Stomach smooth muscle (tissue), 2 donors: ENCODE data around the gene STPG3.
A peak's percentile ranks its signal among the peaks of the same experiment; 100 is the strongest.

Experiments
- H3K27ac ChIP-seq: one replicate; pipeline ENCODE4 v1.7.0; 2013; ENCODE audit warnings: mild to moderate bottlenecking, low read length, inconsistent platforms
- H3K27me3 ChIP-seq, 2 donors: one replicate each; pipeline ENCODE4 v1.7.0; 2013; ENCODE audit warnings: low read length in 2 of 2; ENCODE audit not compliant: insufficient read depth in 2 of 2, control insufficient read depth in 1 of 2
- H3K36me3 ChIP-seq, 2 donors: one replicate each; pipeline ENCODE4 v1.7.0; 2013; ENCODE audit warnings: low read length in 2 of 2; ENCODE audit not compliant: control insufficient read depth in 2 of 2, insufficient read depth in 2 of 2
- H3K4me1 ChIP-seq: one replicate; pipeline ENCODE4 v1.7.0; 2013; ENCODE audit warnings: low read length; ENCODE audit not compliant: control insufficient read depth, insufficient read depth
- H3K4me3 ChIP-seq, 2 donors: one replicate each; pipeline ENCODE4 v1.7.0; 2013; ENCODE audit warnings: low read length in 2 of 2
- H3K9ac ChIP-seq, 2 donors: one replicate each; pipeline ENCODE4 v1.7.0; 2013; ENCODE audit warnings: low read length in 2 of 2, mild to moderate bottlenecking in 1 of 2
- H3K9me3 ChIP-seq, 2 donors: one replicate each; pipeline ENCODE4 v1.7.0; 2013; ENCODE audit warnings: low read length in 2 of 2; ENCODE audit not compliant: control insufficient read depth in 2 of 2
- donor health status: healthy.
- donor health status: Pancreatic carcinoma.

The STPG3 gene

DNA sequence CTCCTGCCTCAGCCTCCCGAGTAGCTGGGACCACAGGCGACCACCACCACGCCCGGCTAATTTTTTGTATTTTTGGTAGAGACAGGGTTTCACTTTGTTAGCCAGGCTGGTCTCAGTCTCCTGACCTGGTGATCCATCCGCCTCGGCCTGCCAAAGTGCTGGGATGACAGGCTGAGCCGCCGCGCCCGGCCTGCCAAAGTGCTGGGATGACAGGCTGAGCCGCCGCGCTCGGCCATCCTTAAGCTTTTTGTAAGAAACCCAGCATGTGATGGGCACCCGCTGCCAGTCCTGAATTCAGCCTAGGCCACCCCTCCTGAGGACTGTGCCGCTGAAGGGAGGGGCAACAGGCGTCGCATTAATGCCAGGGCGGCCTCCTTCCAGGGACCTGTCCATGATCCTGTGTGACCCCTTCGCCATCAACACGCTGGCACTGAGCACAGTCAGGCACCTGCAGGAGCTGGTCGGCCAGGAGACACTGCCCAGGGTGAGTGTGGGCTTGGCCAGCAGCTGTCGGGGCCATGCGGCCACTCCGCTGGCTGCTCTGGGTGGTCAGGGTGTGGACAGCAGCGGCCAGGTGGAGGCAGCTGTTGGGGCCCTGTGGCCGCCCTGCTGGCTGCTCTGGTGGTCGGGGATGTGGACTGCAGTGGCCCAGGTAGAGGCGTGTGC, 14.5 kb downstream of the STPG3 start:
- Histone ChIP-seq H3K27me3 (no peaks in the 10 kb centered on the region), H3K9ac (no peak overlapping the region), H3K9me3 (no peaks in the 10 kb centered on the region), H3K27ac (no peak overlapping the region), H3K4me1 (peaks cover 13% of the 10 kb centered on the region), H3K4me3 (no peak overlapping the region), H3K36me3 (peaks cover 27 to 32% of the 10 kb centered on the region in 2 donors)

DNA sequence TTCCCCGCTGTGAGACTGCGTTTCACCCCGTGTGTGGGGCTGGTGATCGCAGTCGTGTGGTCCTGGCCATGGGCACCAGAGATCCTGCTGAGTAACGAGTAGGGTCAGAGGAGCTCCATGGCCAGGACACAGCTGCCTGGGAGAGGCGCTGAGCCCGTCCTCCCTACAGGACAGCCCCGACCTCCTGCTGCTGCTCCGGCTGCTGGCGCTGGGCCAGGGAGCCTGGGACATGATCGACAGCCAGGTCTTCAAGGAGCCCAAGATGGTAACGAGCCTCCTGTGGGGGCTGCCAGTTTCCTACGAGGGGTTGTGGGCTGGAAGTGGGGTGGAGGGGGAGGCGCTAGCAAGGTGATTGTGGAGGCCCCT, 15.1 kb downstream of the STPG3 start:
- Histone ChIP-seq H3K9me3 (no peaks in the 10 kb centered on the region), H3K27me3 (no peaks in the 10 kb centered on the region), H3K4me1 (peaks cover 13% of the 10 kb centered on the region), H3K36me3 (peaks cover 27 to 37% of the 10 kb centered on the region in 2 donors), H3K9ac (no peak overlapping the region), H3K4me3 (no peak overlapping the region), H3K27ac (no peak overlapping the region)

- Histone ChIP-seq H3K4me3 (no peak overlapping the region), H3K4me1 (peaks cover 13% of the 10 kb centered on the region), H3K27ac (no peak overlapping the region), H3K27me3 (no peaks in the 10 kb centered on the region), H3K9me3 (no peaks in the 10 kb centered on the region), H3K36me3 (peaks cover 28 to 38% of the 10 kb centered on the region in 2 donors), H3K9ac (no peak overlapping the region)
Observed at GRCh38 chr9:137266585-137267453, 15.7 kb downstream of the STPG3 start.

DNA sequence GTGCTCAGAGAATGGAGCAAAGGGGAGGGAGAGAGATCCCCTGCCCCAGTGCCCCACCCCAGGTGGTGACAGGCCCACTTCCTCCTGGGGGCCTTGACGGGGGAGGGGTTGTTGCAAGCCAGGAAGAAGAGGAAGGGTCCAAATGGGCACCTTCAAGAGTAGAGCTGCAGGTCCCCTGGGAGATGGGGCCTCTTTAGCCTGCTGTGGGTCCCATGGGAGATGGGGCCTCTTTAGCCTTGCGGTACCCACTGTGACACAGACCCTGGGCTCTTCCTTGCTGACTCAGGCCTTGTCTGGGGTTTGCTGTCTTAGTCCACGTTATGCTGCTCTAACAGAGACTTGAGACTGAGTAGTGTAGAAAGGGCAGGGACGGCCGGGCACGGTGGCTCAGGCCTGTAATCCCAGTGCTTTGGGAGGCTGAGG, 16.9 kb downstream of the STPG3 start:
- Histone ChIP-seq H3K9ac (no peak overlapping the region), H3K27me3 (no peaks in the 10 kb centered on the region), H3K4me1 (peaks cover 13% of the 10 kb centered on the region), H3K9me3 (no peaks in the 10 kb centered on the region), H3K27ac (no peak overlapping the region), H3K36me3 (peaks cover 39 to 46% of the 10 kb centered on the region in 2 donors), H3K4me3 (no peak overlapping the region)

- peaks cover 38 to 45% of the 10 kb centered on the region in 2 donors for H3K36me3 ChIP-seq
- H3K27ac ChIP-seq = peak overlapping the region; percentile 24
- H3K9me3 ChIP-seq = no peaks in the 10 kb centered on the region
- H3K27me3 ChIP-seq = no peaks in the 10 kb centered on the region
- peak overlapping the region in 1 of 2 donors; percentile 36 for H3K9ac ChIP-seq
- H3K4me3 ChIP-seq = peak overlapping the region in 1 of 2 donors; percentile 44
- peaks cover 13% of the 10 kb centered on the region for H3K4me1 ChIP-seq
Observed at GRCh38 chr9:137268538-137269201, 17.6 kb downstream of the STPG3 start.

GRCh38 chr9:137269231-137269772, 18.2 kb downstream of the STPG3 start:
- Histone ChIP-seq H3K9me3 (no peaks in the 10 kb centered on the region), H3K27ac (peak overlapping the region; percentile 24), H3K27me3 (peaks cover 0 to 6% of the 10 kb centered on the region in 2 donors), H3K9ac (no peak overlapping the region), H3K4me1 (peaks cover 13% of the 10 kb centered on the region), H3K4me3 (peak overlapping the region in 1 of 2 donors; percentile 44), H3K36me3 (peaks cover 32 to 38% of the 10 kb centered on the region in 2 donors)

GRCh38 chr9:137270929-137271695, 20.0 kb downstream of the STPG3 start:
- Histone ChIP-seq H3K9me3 (no peaks in the 10 kb centered on the region), H3K27me3 (peaks cover 3 to 10% of the 10 kb centered on the region in 2 donors), H3K4me1 (peaks cover 16% of the 10 kb centered on the region), H3K36me3 (peaks cover 23 to 28% of the 10 kb centered on the region in 2 donors), H3K27ac (no peak overlapping the region), H3K9ac (no peak overlapping the region), H3K4me3 (no peak overlapping the region)

- peaks cover 19 to 27% of the 10 kb centered on the region in 2 donors for H3K36me3 ChIP-seq
- no peak overlapping the region for H3K9ac ChIP-seq
- H3K4me1 ChIP-seq = peaks cover 22% of the 10 kb centered on the region
- no peak overlapping the region for H3K4me3 ChIP-seq
- no peaks in the 10 kb centered on the region for H3K9me3 ChIP-seq
- peaks cover 5 to 14% of the 10 kb centered on the region in 2 donors for H3K27me3 ChIP-seq
- no peak overlapping the region for H3K27ac ChIP-seq
Observed at GRCh38 chr9:137271696-137272076, 20.6 kb downstream of the STPG3 start.

DNA sequence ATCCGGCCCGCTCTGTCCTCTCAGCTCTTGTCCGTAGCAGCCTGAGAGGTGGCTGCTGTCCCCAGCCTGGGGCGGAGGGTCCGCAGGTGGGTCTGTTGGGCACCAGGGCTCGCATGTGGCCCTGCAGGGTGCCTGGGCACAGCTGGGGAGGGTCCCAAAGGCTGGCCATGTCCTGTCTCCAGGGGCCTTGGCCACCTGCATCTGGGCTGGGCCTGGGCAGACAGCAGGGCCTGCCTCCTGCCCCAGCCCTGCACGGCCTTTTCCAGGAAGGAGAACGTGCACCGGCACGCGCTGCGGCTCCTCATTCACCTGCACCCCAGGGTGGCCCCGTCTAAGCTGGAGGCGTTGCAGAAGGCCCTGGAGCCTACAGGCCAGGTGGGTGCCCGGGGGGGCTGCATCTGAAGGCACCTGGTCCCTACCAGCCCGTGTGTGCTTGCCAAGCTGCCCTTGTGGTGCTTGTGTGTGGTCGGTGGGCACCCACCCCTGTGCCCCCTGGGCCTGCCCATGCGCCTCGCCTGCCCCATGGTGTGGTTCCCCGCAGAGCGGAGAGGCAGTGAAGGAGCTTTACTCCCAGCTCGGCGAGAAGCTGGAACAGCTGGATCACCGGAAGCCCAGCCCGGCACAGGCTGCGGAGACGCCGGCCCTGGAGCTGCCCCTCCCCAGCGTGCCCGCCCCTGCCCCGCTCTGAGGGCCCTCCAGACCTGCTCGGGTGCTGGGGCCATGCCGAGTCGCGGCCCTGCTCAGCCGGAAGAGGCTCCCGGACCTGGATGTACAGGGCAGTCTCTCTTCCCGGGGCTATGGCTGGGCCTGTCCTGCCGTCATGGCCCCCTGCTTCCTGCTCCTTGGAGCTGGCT, 21.4 kb downstream of the STPG3 start:
- H3K4me1 ChIP-seq = peaks cover 29% of the 10 kb centered on the region

More for the DNA sequence above, 21.4 kb downstream of the STPG3 start:
- Histone ChIP-seq H3K36me3 (peaks cover 19 to 25% of the 10 kb centered on the region in 2 donors), H3K9me3 (no peaks in the 10 kb centered on the region), H3K27me3 (peaks cover 8 to 21% of the 10 kb centered on the region in 2 donors), H3K27ac (no peak overlapping the region), H3K9ac (no peak overlapping the region), H3K4me3 (no peak overlapping the region)
